GM19238 (cell line): Measurements from ENCODE around the gene CALML3.

Experiments
- DNase-seq: peaks from one replicate; pipeline ENCODE4 v3.0.0; 2011; ENCODE audit warnings: low spot score; ENCODE audit not compliant: insufficient read length

CALML3 gene

DNA sequence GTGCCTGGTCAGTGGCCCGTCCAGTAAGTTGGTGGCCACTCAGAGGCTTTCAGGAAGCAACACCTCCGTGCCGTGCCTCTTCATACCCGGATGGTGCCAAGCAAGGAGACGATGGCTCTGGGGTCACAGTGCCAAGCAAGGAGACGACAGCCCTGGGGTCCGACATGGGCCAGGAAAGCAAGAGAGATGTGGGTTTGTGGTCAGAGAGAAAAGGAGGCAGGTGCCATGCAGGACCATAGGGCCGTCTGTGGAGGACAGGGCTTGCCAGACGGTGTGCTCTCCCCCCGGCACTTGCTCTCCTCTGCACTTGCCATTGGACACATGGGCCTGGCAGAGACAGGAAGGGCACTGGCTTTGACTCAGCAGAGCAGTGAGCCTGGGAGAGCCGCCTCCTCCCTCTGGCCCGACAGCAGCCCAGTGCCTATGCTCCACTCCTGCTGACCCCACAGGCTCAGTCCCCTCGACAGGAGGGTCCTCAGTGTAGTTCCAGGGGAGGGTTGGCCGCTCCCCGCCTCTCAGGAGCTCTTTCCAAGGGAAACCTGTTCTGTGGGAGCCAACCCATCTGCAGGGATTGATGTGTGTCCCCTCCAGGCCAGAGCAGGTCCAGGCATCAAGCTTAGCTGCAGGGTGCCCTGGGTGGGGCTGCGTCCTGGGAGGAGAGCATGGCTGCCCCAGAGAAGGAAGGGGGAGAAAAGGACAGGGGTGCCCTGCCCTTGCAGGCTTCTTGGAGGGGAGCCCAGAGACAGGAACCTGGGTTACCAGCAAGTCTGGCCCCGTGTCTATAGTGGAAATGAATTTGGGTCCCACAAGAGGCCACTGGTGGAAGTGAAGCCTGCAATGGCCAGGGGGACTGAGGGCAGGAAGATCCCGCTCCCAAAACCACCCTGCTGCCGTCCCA lies 17.8 kb upstream of the CALML3 start:
- DNase-seq: no peak

DNA sequence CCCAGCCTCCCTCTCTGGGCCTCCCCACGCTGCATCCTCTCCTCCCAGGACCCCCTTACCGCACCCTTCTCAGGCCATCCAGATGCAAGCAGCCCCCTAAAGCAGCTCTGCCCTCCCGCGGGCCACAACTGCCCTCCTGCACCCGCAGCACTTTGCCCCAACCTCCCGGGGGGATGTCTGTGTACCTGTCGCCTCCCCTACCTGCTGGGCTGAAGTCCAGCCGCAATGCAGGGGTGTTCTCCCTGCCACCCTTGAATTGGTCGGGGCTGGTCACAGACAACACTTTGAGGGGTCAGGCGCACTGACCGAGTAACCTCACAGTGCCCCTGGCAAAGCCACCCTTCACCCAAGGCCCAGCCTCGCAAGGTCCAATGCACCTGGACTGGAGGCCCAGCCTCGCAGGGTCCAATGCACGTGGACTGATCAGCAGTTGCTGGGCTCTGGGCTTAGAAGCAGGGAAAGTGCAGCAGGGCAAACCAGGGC lies 17.1 kb upstream of the CALML3 start:
- DNase-seq: no peak

GRCh38 chr10:5508161-5508604 lies 16.6 kb upstream of the CALML3 start:
- DNase-seq: no peak

GRCh38 chr10:5508786-5509185 lies 16.0 kb upstream of the CALML3 start:
- no peak for DNase-seq

DNA sequence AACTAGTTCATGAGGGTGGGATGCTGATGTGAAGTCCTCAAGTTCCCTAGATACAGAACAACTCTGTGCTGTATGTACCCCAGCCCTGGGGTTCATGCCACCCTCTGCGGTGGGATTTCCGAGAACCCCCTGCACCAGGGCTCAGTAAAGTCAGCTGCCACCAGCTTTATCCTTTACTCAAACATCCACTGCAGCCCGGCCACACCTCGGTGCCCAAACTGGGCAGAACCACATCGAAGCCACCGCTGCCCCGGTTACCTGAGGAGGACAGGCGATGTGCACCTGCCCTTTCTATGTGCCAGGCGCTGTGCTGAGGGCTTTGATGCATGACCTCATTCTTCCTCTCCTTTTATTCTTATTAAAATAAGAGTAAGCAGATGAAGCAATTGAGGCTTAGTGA lies 15.5 kb upstream of the CALML3 start:
- no peak for DNase-seq

GRCh38 chr10:5509691-5510090 lies 15.1 kb upstream of the CALML3 start:
- DNase-seq: no peak

DNA sequence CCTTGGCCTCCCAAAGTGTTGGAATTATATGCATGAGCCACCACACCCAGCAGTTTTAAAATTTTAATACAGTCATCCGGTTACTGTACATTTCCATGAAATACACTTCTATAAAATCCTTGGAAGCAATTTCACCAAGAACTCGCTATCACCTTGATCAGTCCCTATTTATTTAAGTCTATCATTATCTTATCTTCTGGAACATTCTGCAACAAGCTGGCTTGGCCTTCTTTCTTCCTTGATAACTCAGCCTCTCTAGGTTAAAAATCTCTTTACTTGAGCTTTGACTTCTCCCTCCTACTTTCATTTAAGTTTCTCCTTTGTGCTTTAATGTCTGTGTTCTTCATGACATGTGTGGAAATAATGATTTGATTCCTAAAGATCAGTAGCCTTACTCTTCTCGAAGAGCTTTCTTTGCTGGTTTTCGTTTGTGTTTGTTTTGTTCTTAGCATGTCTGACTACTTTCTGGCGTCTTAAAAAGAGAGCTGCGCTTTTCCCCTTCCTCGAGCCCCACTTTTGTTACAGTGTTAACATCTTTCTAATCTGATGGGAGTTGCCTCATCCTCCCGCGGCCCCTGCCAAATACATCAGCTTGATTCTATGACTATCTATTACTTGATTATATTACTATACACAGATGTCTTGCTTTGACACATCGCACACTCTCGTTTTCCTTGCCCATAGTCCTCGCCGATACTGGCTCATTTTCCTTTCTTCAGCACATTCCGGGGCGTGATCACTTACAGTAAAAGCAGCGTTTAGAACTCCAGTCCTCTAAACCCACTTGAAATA lies 14.3 kb upstream of the CALML3 start:
- no peak for DNase-seq

DNA sequence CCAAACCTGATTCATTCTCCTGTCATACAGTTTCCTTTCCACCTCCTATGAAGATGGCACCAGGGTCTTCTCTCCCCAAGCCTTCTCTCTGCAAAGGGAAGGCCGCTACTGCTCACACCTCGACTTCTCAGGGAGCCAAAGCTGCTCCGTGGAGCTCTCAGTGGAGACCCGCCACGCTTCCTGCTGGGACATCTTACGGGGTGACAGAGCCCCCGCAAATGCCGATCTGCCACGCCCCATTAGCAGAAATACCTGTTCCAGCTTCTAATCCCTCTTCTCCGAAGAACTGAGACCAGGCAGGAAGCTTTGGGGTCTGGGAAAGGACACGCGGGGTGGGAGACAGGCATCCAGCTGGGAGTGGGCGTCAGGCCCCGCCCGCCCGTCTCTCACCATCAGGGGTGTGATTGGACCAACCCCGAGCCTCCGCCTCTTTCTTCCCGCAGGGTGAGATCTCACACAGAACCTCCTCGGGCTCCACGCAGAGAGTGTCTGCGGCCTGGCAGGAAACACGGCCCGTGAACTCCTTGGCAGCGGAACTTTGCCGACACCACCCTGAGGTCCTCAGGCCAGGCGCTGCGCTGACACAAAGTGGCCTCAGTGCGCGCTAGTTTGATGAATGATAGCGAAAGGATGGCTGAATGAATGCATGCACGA lies 13.4 kb upstream of the CALML3 start:
- DNase-seq: no peak

DNA sequence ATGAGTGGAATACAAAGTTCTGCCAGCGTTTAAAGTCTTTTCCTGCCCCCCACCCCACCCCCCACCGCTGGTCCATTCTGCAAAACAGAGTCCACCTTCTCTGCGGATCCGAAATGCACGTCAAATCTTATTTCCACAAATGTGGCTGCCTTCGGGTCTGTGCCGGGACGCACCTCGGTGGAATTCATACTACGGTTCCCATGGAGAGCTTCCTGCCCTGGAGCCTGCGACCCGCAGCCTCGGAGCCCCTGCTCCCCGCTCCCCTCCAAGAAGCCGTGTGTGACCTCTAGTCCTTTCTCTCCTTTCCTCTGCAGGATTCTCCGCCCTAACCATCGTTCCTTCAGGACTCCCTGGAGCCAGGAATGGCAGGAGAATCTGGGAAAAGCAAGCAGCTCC lies 12.9 kb upstream of the CALML3 start:
- no peak for DNase-seq

DNA sequence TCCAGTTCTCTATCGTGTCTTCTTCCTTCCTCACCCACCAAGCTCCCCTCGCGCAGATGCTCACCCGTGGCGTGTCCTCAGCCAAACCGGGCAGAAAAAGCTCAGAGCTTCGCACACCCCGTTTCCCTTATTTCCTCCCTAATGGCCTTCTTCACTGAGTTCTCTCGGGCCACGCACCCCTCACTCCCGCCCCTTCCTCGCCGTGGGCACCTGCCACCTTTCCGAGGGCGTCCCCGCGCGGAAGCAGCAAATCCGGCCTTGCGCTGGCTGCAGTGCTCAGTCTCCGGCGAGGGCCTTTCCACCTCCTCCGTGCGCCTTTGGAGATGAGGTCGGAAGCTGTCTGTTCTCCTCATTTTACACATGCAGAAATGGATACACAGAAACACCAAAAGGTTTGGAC lies 12.4 kb upstream of the CALML3 start:
- DNase-seq: no peak

DNA sequence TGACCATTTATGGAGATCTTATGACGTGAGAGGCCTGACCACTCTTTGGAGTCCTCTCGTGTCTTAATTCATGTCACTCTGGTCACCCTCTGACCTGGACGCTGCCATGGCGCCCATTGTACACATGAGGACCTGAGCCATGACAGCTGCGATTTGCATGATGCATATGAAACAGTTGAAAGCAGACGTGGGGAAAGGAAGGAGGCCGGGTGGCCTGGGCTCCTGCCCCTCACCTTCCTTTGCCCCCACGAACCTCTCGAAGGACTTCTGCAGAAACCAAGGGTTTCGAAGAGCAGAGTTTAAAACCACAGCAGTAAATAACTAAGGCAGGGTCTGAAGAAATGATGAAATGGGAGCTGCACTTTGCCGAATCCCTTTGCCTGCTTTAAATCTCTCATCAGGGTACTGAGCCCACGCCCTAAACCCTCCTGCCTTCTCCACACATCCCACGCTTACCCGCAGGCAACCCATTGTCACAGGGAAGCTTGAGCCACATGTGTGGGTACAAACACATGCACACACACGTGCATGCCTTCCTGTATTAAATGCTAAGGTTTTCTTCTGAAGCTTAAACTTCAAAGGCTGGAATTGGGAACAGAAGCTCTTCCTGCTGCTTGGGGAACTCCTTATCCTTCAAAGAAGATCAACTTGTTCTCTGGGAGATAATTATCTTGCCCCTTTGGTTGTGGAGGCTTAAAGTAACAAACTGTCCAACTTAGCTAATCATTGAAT lies 11.7 kb upstream of the CALML3 start:
- no peak for DNase-seq

DNA sequence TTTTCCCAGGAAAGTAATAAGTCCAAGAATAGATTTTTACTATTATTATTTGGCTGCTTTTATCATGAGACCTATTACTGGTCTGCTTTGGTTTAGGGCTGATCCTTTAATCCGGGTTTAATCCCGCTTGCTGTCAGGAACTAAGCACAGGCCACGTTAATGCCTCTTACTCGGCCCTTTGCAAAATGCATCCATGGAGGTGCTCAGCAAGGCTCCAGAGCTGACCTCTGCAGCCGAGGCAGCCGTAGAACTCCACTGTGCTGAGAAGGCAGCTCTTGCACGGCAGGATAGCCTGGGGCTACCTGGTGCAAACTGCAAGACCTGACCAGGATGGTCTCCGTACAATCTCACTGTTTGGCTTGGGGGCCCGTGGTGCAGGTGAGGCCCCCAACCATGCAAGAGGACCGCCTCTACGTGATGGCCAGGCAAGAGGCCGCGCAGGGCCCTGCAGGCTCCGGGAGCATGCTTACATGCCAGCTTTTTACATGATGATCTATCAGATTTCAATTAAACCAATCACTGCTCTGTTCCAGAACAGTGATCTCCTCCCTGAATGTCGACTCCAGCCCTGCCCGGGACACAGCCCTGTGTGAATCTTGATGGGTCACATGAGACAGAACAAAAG lies 10.4 kb upstream of the CALML3 start:
- DNase-seq: no peak

DNA sequence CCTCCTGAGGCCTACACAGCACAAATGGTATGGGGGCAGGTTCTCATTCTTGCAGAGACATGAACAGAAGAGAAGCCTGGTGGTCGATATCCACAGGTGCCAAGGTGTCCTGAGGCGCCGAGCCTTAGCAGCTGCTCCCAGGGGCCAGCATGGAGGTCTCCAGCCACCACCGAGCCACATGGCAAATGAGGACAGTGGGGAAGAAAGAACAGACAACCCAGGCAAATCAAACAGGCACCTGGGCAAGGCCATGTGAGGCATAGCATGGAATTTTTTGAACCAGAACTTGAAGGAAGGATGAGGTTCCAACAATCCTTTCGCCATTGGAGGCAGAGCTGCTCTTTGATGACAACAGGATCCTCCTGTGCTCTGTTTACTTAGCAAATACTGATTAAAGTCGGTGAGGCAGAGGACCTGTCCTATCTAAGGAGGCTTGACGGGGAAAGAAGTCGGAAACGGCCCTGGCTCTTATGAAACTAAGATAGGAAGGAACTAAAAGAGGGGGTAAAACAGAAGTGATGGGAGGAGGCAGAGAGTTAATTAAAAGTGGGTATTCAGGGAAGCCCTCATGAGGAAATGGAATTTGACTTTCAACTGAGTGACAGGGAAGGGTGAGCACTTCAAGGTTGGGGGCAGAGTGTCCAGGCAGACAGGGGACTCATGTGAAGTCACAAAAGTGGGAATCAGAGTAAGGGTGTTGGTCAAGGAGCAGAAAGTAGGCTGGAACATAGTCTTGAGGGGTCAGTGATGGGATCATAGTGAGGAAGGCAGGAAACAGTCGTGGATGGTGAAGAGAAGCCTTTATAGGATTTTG lies 8.6 kb upstream of the CALML3 start:
- no peak for DNase-seq

DNA sequence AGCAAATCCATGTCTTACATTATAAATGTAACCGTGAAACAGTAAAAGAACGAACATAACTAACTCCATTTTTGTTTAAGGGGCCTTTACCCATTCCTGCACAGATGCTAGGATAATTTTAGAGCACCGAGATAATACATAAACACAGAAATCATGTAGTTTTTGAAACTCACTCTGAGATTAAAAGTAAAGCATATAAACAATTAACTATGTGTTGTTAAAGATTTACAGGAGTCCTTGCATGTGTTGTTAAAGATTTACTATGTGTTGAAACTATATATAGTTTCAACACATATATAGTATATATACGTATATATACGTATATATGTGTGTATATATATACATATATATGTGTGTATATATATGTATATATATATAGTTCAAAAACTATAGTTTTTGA lies 7.2 kb upstream of the CALML3 start:
- no peak for DNase-seq

GRCh38 chr10:5518143-5518542 lies 6.6 kb upstream of the CALML3 start:
- DNase-seq: no peak

- no peak for DNase-seq
These were observed 5.7 kb upstream of the CALML3 start for GRCh38 chr10:5519054-5519453.

- no peak for DNase-seq
These were observed 1.7 kb upstream of the CALML3 start for GRCh38 chr10:5522913-5523560.

DNA sequence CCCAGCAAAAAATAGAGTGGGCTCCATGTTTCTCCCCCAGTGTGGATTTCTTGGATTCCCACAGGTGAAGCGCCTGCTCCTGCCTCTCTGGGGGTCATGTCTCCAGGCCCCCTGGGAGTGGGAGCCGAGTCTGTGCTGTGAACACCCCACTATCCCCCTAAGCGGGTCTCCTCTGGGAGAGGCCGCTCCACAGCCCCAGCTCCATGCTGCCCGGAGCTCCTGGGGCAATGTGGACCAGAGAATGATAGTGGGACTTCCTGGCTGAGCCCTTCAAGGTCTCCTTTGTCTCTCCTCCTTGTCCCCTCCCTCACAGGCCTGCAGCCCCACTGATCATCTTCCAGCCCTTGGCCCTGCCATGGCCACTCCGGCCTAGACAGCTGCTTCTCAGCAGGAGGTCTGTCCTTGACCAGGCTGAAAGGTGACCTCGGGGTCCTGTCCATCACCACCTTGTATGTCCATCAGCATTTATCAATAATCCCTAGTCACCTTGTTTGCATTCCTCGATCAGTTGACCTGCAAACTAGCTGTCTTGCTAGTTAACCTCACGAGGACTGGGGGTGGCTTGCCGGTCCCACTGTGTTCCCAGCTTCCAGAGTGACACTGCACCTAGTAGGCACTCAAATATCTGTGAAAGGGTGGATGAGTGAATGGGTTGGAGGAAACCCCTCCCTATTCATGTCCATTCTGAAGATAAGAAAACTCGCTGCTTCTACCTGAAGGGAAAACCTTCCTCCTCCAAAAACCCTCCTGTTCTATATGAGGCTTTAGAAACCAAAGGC lies 776 bp upstream of the CALML3 start:
- DNase-seq: no peak
